ENCODE measurements around the gene DPP9. TPM values are rescaled to one million over a fixed set of nuclear protein-coding genes. Genes with fewer than 3 reads are reported as not detected.
A peak's percentile ranks its signal among the peaks of the same experiment; 100 is the strongest.

Gene DPP9
- total and polyA plus RNA-seq, 8 donors, result 18.7 to 178 (median 48.7) TPM

GRCh38 chr19:4759388-4760284, 36.0 kb upstream of the DPP9 start:
- H3K36me3 ChIP-seq, result no peaks in the 10 kb centered on the region
- TF ChIP-seq POLR2AphosphoS5 (IDR thresholded peaks at IDR 0.05) (peak in 1 of 3 donors; percentile 64), EP300 (IDR thresholded peaks at IDR 0.05) (no peak)
- 2 to 7% (median 3%) methylated on average over 13 to 53 of the region's 53 CpGs for WGBS, 5 donors
- peak overlapping the region in 4 of 5 donors; percentile 20 to 29 (median 28) for H3K27ac ChIP-seq
- peak overlapping the region; percentile 22 to 47 (median 34) for H3K4me3 ChIP-seq
- peaks cover 0 to 51% (median 0%) of the 10 kb centered on the region in 3 donors for H3K27me3 ChIP-seq
- H3K9me3 ChIP-seq, result no peaks in the 10 kb centered on the region
- intact Hi-C loops (cut with DNase I; ENCODE audit: low total_unique reads), result no loop called here
- DNase-seq, result peak; percentile 92 to 98
- H3K4me1 ChIP-seq, result peaks cover 10 to 14% (median 13%) of the 10 kb centered on the region in 4 donors

GRCh38 chr19:4758659-4759058, 35.0 kb upstream of the DPP9 start:
- TF ChIP-seq CTCF (IDR thresholded peaks at IDR 0.05), result no peak
- TF ChIP-seq POLR2AphosphoS5 (IDR thresholded peaks at IDR 0.05), result no peak
- TF ChIP-seq POLR2A (IDR thresholded peaks at IDR 0.05), result no peak
- no peak for TF ChIP-seq EP300 (IDR thresholded peaks at IDR 0.05)
- WGBS, 5 donors, result 62 to 86% (median 74%) methylated on average over 5 of the region's 5 CpGs
- intact Hi-C loops (cut with DNase I; ENCODE audit: low total_unique reads), result no loop called here
- Histone ChIP-seq H3K36me3 (no peaks in the 10 kb centered on the region), H3K27ac (no peak overlapping the region), H3K4me3 (no peak overlapping the region), H3K9me3 (no peaks in the 10 kb centered on the region), H3K27me3 (peaks cover 0 to 44% (median 0%) of the 10 kb centered on the region in 3 donors), H3K4me1 (peaks cover 10 to 14% (median 13%) of the 10 kb centered on the region in 4 donors)
- no peak for DNase-seq

GRCh38 chr19:4758082-4758481, 34.4 kb upstream of the DPP9 start:
- peaks cover 0 to 42% (median 0%) of the 10 kb centered on the region in 3 donors for H3K27me3 ChIP-seq
- H3K9me3 ChIP-seq, result no peaks in the 10 kb centered on the region
- H3K4me1 ChIP-seq, result peaks cover 10 to 14% (median 13%) of the 10 kb centered on the region in 4 donors
- no peak for DNase-seq
- TF ChIP-seq POLR2AphosphoS5 (IDR thresholded peaks at IDR 0.05), result no peak
- no peak for TF ChIP-seq POLR2A (IDR thresholded peaks at IDR 0.05)
- TF ChIP-seq CTCF (IDR thresholded peaks at IDR 0.05), result no peak
- no peak for TF ChIP-seq EP300 (IDR thresholded peaks at IDR 0.05)
- H3K27ac ChIP-seq, result no peak overlapping the region
- H3K36me3 ChIP-seq, result no peaks in the 10 kb centered on the region
- no peak overlapping the region for H3K4me3 ChIP-seq
- intact Hi-C loops (cut with DNase I; ENCODE audit: low total_unique reads), result no loop called here
- WGBS, 5 donors, result 76 to 81% (median 78%) methylated on average over 4 of the region's 4 CpGs

- Histone ChIP-seq H3K27ac (no peak overlapping the region), H3K9me3 (no peaks in the 10 kb centered on the region), H3K27me3 (peaks cover 0 to 22% (median 0%) of the 10 kb centered on the region in 3 donors), H3K4me1 (peaks cover 10 to 14% (median 13%) of the 10 kb centered on the region in 4 donors), H3K4me3 (no peak overlapping the region), H3K36me3 (no peaks in the 10 kb centered on the region)
- intact Hi-C loops (cut with DNase I; ENCODE audit: low total_unique reads), result no loop called here
- TF ChIP-seq CTCF (IDR thresholded peaks at IDR 0.05) (no peak), EP300 (IDR thresholded peaks at IDR 0.05) (no peak), POLR2AphosphoS5 (IDR thresholded peaks at IDR 0.05) (no peak), POLR2A (IDR thresholded peaks at IDR 0.05) (no peak)
- 79 to 90% (median 87%) methylated on average over 7 of the region's 7 CpGs for WGBS, 5 donors
- no peak for DNase-seq
Measured at GRCh38 chr19:4755459-4755858, 31.8 kb upstream of the DPP9 start.
